ENCODE data around the gene OTOP2.
"Not testable (repeated sequence)": the region's sequence is repeated elsewhere in the genome, so short reads cannot be mapped to it uniquely, and the experiment has no call there.

Gene OTOP2

DNA sequence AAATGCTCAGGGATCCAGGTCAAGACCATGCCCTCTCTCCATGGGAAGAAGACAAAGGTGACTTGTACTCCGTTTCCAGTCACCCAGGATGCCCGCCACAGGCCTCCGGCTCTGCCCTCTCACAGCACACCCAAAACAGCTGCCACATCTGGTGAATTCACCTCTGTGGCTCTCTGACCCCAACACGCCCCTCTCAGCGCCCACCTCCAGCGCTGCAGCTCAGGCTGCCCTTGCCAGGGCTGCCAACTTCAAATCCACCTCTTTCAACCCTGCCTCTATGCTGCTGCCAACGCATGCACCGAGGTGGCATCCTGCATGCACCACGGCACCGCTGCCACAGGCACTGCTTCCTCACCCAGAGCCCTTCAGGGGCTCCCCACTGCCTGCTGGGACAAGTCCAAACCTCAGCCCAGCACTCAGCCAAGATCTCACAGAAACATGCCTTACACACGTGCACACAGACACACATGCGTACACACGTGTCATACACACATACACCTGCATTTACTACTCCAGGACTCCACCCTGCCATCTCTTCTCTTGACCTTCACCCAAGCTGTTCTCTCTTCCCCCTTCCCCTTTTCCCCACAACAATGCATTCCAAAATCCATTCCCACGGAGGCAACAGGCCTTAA lies 41.0 kb downstream of the OTOP2 start:
- Histone ChIP-seq H3K27ac (ENCODE audit: low read depth, low read length) (no peak overlapping the region), H3K4me3 (ENCODE audit: low read length) (no peak overlapping the region), H3K18ac (ENCODE audit: low read length) (no peak overlapping the region), H2BK5ac (ENCODE audit: low read length) (no peak overlapping the region), H3K27me3 (ENCODE audit: insufficient read depth, low read length, poor library complexity) (no peaks in the 10 kb centered on the region), H2BK120ac (ENCODE audit: low read depth, low read length) (no peak overlapping the region), H3K23ac (ENCODE audit: low read length) (no peak overlapping the region), H3K4me2 (ENCODE audit: low read length) (no peak overlapping the region), H3K4ac (ENCODE audit: low read depth, low read length) (no peak overlapping the region), H3K79me2 (ENCODE audit: control insufficient read depth, insufficient read depth, low read length) (no peaks in the 10 kb centered on the region), H2AK5ac (ENCODE audit: low read length) (no peak overlapping the region), H2BK15ac (replicated peaks; ENCODE audit: low read depth) (no peak overlapping the region), H3K56ac (ENCODE audit: low read length) (no peak overlapping the region), H4K5ac (ENCODE audit: low read length) (no peak overlapping the region), H4K8ac (ENCODE audit: low read depth, low read length) (no peak overlapping the region), H3K9ac (ENCODE audit: low read length) (no peak overlapping the region), H3K4me1 (ENCODE audit: control insufficient read depth, low read depth, low read length) (peaks cover 3% of the 10 kb centered on the region), H3K36me3 (ENCODE audit: control insufficient read depth, insufficient read depth, low read length) (no peaks in the 10 kb centered on the region), H3K79me1 (ENCODE audit: low read length) (no peaks in the 10 kb centered on the region)
- no CpG with 5 or more reads among the region's 14 CpGs for WGBS (ENCODE audit: extremely low coverage, insufficient coverage, low lambda C conversion rate)
- DNase-seq: no peak

DNA sequence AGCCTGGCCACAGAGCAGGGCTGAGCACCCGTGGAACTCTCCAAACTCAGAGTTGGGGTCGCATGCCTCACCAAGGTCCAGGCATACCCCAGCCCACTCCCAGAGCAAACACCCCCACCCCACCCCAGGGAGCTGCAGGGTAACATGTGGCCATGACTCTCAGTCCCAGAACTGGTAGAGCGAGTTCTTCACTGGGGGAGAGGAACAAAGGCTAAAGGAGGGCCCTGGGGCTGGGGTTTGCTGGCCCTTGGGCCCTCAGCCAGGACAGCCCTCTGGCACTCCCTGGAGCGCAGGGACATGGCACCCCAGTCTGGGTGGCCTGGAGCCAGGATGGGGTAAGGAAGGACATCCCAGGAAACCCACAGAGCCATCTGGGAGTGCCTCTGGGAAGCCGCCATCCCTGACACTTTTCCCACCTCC lies 44.3 kb downstream of the OTOP2 start:
- H3K79me2 ChIP-seq (ENCODE audit: control insufficient read depth, insufficient read depth, low read length): no peaks in the 10 kb centered on the region
- no peak overlapping the region for H4K8ac ChIP-seq (ENCODE audit: low read depth, low read length)
- H3K23ac ChIP-seq (ENCODE audit: low read length): no peak overlapping the region
- H3K4me1 ChIP-seq (ENCODE audit: control insufficient read depth, low read depth, low read length): peaks cover 3% of the 10 kb centered on the region
- H2AK5ac ChIP-seq (ENCODE audit: low read length): no peak overlapping the region
- DNase-seq: no peak
- H3K36me3 ChIP-seq (ENCODE audit: control insufficient read depth, insufficient read depth, low read length): no peaks in the 10 kb centered on the region
- no peak overlapping the region for H2BK120ac ChIP-seq (ENCODE audit: low read depth, low read length)
- H2BK15ac ChIP-seq (replicated peaks; ENCODE audit: low read depth): no peak overlapping the region
- H3K79me1 ChIP-seq (ENCODE audit: low read length): no peaks in the 10 kb centered on the region
- no peak overlapping the region for H2BK5ac ChIP-seq (ENCODE audit: low read length)
- H3K9ac ChIP-seq (ENCODE audit: low read length): no peak overlapping the region
- H3K18ac ChIP-seq (ENCODE audit: low read length): no peak overlapping the region
- no peak overlapping the region for H4K5ac ChIP-seq (ENCODE audit: low read length)
- H3K27me3 ChIP-seq (ENCODE audit: insufficient read depth, low read length, poor library complexity): peaks cover 6% of the 10 kb centered on the region
- no peak overlapping the region for H3K4ac ChIP-seq (ENCODE audit: low read depth, low read length)
- no peak overlapping the region for H3K27ac ChIP-seq (ENCODE audit: low read depth, low read length)
- WGBS (ENCODE audit: extremely low coverage, insufficient coverage, low lambda C conversion rate): no CpG with 5 or more reads among the region's 5 CpGs
- H3K56ac ChIP-seq (ENCODE audit: low read length): peak overlapping the region; percentile 49
- H3K4me3 ChIP-seq (ENCODE audit: low read length): no peak overlapping the region
- no peak overlapping the region for H3K4me2 ChIP-seq (ENCODE audit: low read length)

DNA sequence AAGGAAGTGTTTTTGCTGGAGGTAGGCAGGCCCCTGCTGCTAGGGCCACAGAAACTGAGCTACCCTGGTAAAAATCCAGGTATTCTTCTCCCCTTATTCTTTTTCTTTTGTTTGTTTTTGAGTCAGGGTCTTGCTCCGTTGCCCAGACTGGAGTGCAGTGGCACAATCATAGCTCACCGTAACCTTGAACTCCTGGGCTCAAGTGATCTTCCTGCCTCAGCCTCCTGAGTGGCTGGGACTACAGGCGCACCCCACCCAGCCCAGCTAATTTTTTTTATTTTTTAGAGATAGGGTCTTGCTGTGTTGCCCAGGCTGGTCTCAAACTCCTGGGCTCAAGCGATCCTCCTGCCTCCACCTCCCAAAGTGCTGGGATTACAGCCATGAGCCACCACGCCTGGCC lies 45.4 kb downstream of the OTOP2 start:
- not testable (repeated sequence) for H3K56ac ChIP-seq (ENCODE audit: low read length); H3K23ac ChIP-seq (ENCODE audit: low read length); H2AK5ac ChIP-seq (ENCODE audit: low read length); H3K4ac ChIP-seq (ENCODE audit: low read depth, low read length); H3K18ac ChIP-seq (ENCODE audit: low read length); H3K27ac ChIP-seq (ENCODE audit: low read depth, low read length); H2BK15ac ChIP-seq (replicated peaks; ENCODE audit: low read depth); H3K27me3 ChIP-seq (ENCODE audit: insufficient read depth, low read length, poor library complexity); H3K9ac ChIP-seq (ENCODE audit: low read length); H2BK5ac ChIP-seq (ENCODE audit: low read length); H3K36me3 ChIP-seq (ENCODE audit: control insufficient read depth, insufficient read depth, low read length); H4K8ac ChIP-seq (ENCODE audit: low read depth, low read length); DNase-seq; H3K4me2 ChIP-seq (ENCODE audit: low read length); H3K4me1 ChIP-seq (ENCODE audit: control insufficient read depth, low read depth, low read length); H2BK120ac ChIP-seq (ENCODE audit: low read depth, low read length); H3K79me2 ChIP-seq (ENCODE audit: control insufficient read depth, insufficient read depth, low read length); H3K4me3 ChIP-seq (ENCODE audit: low read length); H4K5ac ChIP-seq (ENCODE audit: low read length); H3K79me1 ChIP-seq (ENCODE audit: low read length)
- no CpG with 5 or more reads among the region's 5 CpGs for WGBS (ENCODE audit: extremely low coverage, insufficient coverage, low lambda C conversion rate)

DNA sequence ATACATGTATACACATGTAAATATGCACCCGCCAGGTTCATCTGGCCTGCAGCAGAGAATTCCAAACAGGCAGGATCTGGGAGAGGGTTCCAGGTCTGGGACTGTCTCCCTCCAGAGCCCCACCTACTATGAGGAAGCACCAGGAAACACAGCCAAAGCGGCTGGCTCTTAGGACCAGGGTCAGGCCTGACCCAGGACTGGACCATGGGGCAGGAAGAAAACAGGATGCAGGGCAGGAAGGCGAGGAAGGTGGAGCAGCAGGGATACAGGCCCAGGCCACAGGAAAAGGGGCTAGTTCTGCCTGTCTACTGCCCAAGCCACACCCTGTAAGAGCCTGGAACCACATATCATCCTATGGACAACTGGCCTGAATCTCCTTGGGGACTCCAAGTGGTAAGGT lies 46.3 kb downstream of the OTOP2 start:
- no peaks in the 10 kb centered on the region for H3K79me1 ChIP-seq (ENCODE audit: low read length)
- no peak overlapping the region for H3K18ac ChIP-seq (ENCODE audit: low read length)
- H4K5ac ChIP-seq (ENCODE audit: low read length): no peak overlapping the region
- no CpG with 5 or more reads among the region's 3 CpGs for WGBS (ENCODE audit: extremely low coverage, insufficient coverage, low lambda C conversion rate)
- no peak overlapping the region for H3K9ac ChIP-seq (ENCODE audit: low read length)
- no peak overlapping the region for H3K56ac ChIP-seq (ENCODE audit: low read length)
- no peak overlapping the region for H2AK5ac ChIP-seq (ENCODE audit: low read length)
- no peak overlapping the region for H2BK5ac ChIP-seq (ENCODE audit: low read length)
- H3K79me2 ChIP-seq (ENCODE audit: control insufficient read depth, insufficient read depth, low read length): no peaks in the 10 kb centered on the region
- no peak for DNase-seq
- no peak overlapping the region for H3K4ac ChIP-seq (ENCODE audit: low read depth, low read length)
- peaks cover 3% of the 10 kb centered on the region for H3K4me1 ChIP-seq (ENCODE audit: control insufficient read depth, low read depth, low read length)
- no peak overlapping the region for H2BK15ac ChIP-seq (replicated peaks; ENCODE audit: low read depth)
- H3K27ac ChIP-seq (ENCODE audit: low read depth, low read length): no peak overlapping the region
- no peak overlapping the region for H4K8ac ChIP-seq (ENCODE audit: low read depth, low read length)
- no peaks in the 10 kb centered on the region for H3K36me3 ChIP-seq (ENCODE audit: control insufficient read depth, insufficient read depth, low read length)
- H3K4me3 ChIP-seq (ENCODE audit: low read length): no peak overlapping the region
- H3K23ac ChIP-seq (ENCODE audit: low read length): no peak overlapping the region
- no peak overlapping the region for H2BK120ac ChIP-seq (ENCODE audit: low read depth, low read length)
- H3K27me3 ChIP-seq (ENCODE audit: insufficient read depth, low read length, poor library complexity): peaks cover 6% of the 10 kb centered on the region
- H3K4me2 ChIP-seq (ENCODE audit: low read length): no peak overlapping the region

DNA sequence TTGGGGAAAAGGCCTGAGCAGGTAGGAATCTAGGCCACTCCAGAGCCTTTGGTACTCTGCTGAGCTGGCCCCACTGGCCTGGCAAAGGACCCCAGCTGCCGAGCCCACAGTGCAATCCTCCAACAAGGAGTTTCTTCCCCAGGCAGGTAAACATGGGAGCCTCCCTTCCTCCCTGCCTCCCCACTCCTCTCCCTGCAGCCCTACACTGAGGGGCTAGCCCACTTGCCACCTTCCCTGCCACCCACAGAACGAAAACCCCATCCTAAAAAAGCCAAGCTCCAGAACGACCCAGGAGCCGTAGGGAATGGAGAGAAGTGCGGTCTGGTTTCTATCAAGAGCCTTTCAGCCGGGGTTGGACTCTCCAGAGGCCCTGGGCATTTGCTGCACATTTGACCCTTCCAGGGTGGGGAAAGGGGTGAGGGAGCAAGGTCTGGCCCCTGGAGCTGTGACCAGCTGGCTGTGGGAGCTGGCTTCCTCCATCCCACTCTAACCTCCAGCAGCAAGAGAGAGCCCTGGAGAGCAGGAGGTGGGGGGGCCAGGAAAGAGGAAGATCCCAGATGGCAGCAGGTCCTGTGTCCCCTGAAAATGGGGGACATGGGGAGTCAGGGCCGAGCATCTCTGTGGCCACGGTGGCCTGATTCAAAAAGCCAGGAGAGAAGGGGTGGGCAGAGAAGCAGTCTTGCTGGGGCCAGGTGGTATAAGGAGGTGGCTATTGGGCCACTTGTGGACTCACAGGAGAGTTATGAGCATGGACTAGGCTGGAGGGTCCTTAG lies 47.2 kb downstream of the OTOP2 start:
- no peak overlapping the region for H3K4ac ChIP-seq (ENCODE audit: low read depth, low read length)
- no peak overlapping the region for H2BK5ac ChIP-seq (ENCODE audit: low read length)
- no peaks in the 10 kb centered on the region for H3K79me1 ChIP-seq (ENCODE audit: low read length)
- no peak overlapping the region for H3K18ac ChIP-seq (ENCODE audit: low read length)
- DNase-seq: no peak
- H3K27me3 ChIP-seq (ENCODE audit: insufficient read depth, low read length, poor library complexity): peaks cover 6% of the 10 kb centered on the region
- H2AK5ac ChIP-seq (ENCODE audit: low read length): no peak overlapping the region
- no peak overlapping the region for H3K27ac ChIP-seq (ENCODE audit: low read depth, low read length)
- no peak overlapping the region for H3K9ac ChIP-seq (ENCODE audit: low read length)
- H3K23ac ChIP-seq (ENCODE audit: low read length): no peak overlapping the region
- H3K36me3 ChIP-seq (ENCODE audit: control insufficient read depth, insufficient read depth, low read length): no peaks in the 10 kb centered on the region
- H2BK120ac ChIP-seq (ENCODE audit: low read depth, low read length): no peak overlapping the region
- H3K4me3 ChIP-seq (ENCODE audit: low read length): no peak overlapping the region
- H4K8ac ChIP-seq (ENCODE audit: low read depth, low read length): no peak overlapping the region
- no peak overlapping the region for H3K4me2 ChIP-seq (ENCODE audit: low read length)
- WGBS (ENCODE audit: extremely low coverage, insufficient coverage, low lambda C conversion rate): no CpG with 5 or more reads among the region's 8 CpGs
- no peaks in the 10 kb centered on the region for H3K79me2 ChIP-seq (ENCODE audit: control insufficient read depth, insufficient read depth, low read length)
- no peak overlapping the region for H2BK15ac ChIP-seq (replicated peaks; ENCODE audit: low read depth)
- H3K4me1 ChIP-seq (ENCODE audit: control insufficient read depth, low read depth, low read length): peaks cover 3% of the 10 kb centered on the region
- H3K56ac ChIP-seq (ENCODE audit: low read length): no peak overlapping the region
- H4K5ac ChIP-seq (ENCODE audit: low read length): no peak overlapping the region

DNA sequence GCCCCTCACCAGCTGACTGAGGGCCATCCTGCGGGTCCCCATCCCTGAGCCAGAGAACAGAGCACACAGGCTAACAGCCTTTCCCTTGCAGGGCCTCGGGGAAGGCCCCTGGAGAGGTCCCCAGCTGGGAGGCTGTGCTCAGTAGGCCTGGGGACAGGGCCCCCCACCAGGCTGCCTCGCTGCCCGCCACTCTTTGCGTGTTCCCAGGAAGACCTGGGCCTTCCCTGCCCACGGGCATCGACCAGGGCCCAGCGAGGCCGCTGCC lies 47.7 kb downstream of the OTOP2 start:
- peak overlapping the region; percentile 26 for H3K9ac ChIP-seq (ENCODE audit: low read length)
- no peak overlapping the region for H3K4ac ChIP-seq (ENCODE audit: low read depth, low read length)
- H4K8ac ChIP-seq (ENCODE audit: low read depth, low read length): no peak overlapping the region
- H3K18ac ChIP-seq (ENCODE audit: low read length): no peak overlapping the region
- WGBS (ENCODE audit: extremely low coverage, insufficient coverage, low lambda C conversion rate): no CpG with 5 or more reads among the region's 9 CpGs
- no peaks in the 10 kb centered on the region for H3K79me2 ChIP-seq (ENCODE audit: control insufficient read depth, insufficient read depth, low read length)
- peak overlapping the region; percentile 11 for H3K4me2 ChIP-seq (ENCODE audit: low read length)
- H3K4me3 ChIP-seq (ENCODE audit: low read length): no peak overlapping the region
- H3K23ac ChIP-seq (ENCODE audit: low read length): no peak overlapping the region
- H2AK5ac ChIP-seq (ENCODE audit: low read length): no peak overlapping the region
- no peak overlapping the region for H2BK120ac ChIP-seq (ENCODE audit: low read depth, low read length)
- no peak overlapping the region for H2BK5ac ChIP-seq (ENCODE audit: low read length)
- no peak overlapping the region for H2BK15ac ChIP-seq (replicated peaks; ENCODE audit: low read depth)
- peaks cover 3% of the 10 kb centered on the region for H3K4me1 ChIP-seq (ENCODE audit: control insufficient read depth, low read depth, low read length)
- no peak overlapping the region for H3K27ac ChIP-seq (ENCODE audit: low read depth, low read length)
- H3K36me3 ChIP-seq (ENCODE audit: control insufficient read depth, insufficient read depth, low read length): no peaks in the 10 kb centered on the region
- no peak for DNase-seq
- peak overlapping the region; percentile 37 for H3K56ac ChIP-seq (ENCODE audit: low read length)
- H3K79me1 ChIP-seq (ENCODE audit: low read length): no peaks in the 10 kb centered on the region
- peaks cover 6% of the 10 kb centered on the region for H3K27me3 ChIP-seq (ENCODE audit: insufficient read depth, low read length, poor library complexity)
- H4K5ac ChIP-seq (ENCODE audit: low read length): no peak overlapping the region

Data from mesendoderm (in vitro differentiated cells).